ENCODE results near the gene LTB4R.

DNA sequence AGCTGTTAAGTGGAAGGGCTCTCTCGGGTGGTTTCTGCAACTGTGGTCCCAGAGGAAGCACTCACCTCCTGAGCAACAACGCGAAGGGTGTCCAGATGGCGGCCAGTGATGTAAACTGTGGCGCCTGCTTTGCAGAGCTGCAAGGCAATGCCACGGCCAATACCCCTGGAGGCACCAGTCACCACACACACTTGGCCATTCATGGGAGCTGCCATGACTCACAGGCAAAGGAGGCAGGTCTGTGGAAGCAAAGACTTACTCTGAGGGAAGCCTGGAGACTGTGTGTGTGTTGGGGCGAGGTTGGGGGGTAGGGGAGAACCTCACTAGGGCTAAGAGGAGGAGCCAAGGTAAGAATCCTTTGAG, 12.4 kb upstream of the LTB4R start:
- no peak for TF ChIP-seq CTCF (IDR thresholded peaks at IDR 0.05)
- no peak for TF ChIP-seq POLR2A (IDR thresholded peaks at IDR 0.05)

Data from right lobe of liver (tissue), 4 donors.